H9 (cell line): ENCODE measurements around the gene TGFBI. TPM values are rescaled to one million over a fixed set of nuclear protein-coding genes. Genes with fewer than 3 reads are reported as not detected.

ENCODE experiments used
- DNase-seq: peaks from one replicate; pipeline ENCODE4 v3.0.0-alpha.2; 2017
- H2AFZ ChIP-seq: one replicate; pipeline ENCODE4 v1.6.1; 2013; ENCODE audit warnings: mild to moderate bottlenecking, low read length, control low read depth, moderate library complexity
- H2AK5ac ChIP-seq: 2 replicates; pipeline ENCODE4 v1.6.1; 2013; ENCODE audit warnings: low read length, control low read depth, mixed read lengths; ENCODE audit not compliant: insufficient read length
- H2BK120ac ChIP-seq: one replicate; pipeline ENCODE4 v1.6.1; 2013; ENCODE audit warnings: low read depth, mild to moderate bottlenecking, low read length, control low read depth, inconsistent platforms; ENCODE audit not compliant: poor library complexity, severe bottlenecking
- H2BK12ac ChIP-seq: 2 replicates; pipeline ENCODE4 v1.6.1; 2013; ENCODE audit warnings: low read length, control low read depth, mixed read lengths, low read depth; ENCODE audit not compliant: insufficient read length
- H2BK15ac ChIP-seq: 2 replicates; pipeline ENCODE4 v1.6.1; 2013; ENCODE audit warnings: low read depth, low read length, control low read depth
- H2BK20ac ChIP-seq: one replicate; pipeline ENCODE4 v1.6.1; 2013; ENCODE audit warnings: low read depth, mild to moderate bottlenecking, low read length, control low read depth, inconsistent platforms; ENCODE audit not compliant: poor library complexity, severe bottlenecking
- H2BK5ac ChIP-seq: 2 replicates; pipeline ENCODE4 v1.6.1; 2013; ENCODE audit warnings: low read length, control low read depth, mixed read lengths; ENCODE audit not compliant: insufficient read length
- H3K14ac ChIP-seq: 2 replicates; pipeline ENCODE4 v1.6.1; 2013; ENCODE audit warnings: low read length, control low read depth; ENCODE audit not compliant: insufficient read depth
- H3K18ac ChIP-seq: 2 replicates; pipeline ENCODE4 v1.6.1; 2013; ENCODE audit warnings: low read depth, mild to moderate bottlenecking, mixed read lengths, low read length, control low read depth; ENCODE audit not compliant: insufficient read length
- H3K23ac ChIP-seq: 2 replicates; pipeline ENCODE4 v1.6.1; 2013; ENCODE audit warnings: low read length, control low read depth, mixed read lengths, low read depth; ENCODE audit not compliant: insufficient read length
- H3K23me2 ChIP-seq: 2 replicates; pipeline ENCODE4 v1.6.1; 2013; ENCODE audit warnings: low read depth, mild to moderate bottlenecking, mixed read lengths, low read length, control low read depth; ENCODE audit not compliant: insufficient read length, poor library complexity, severe bottlenecking
- H3K27ac ChIP-seq: 2 replicates; pipeline ENCODE4 v1.5.1; 2013; ENCODE audit warnings: low read length, control low read depth, mixed read lengths, low read depth; ENCODE audit not compliant: insufficient read length
- H3K27me3 ChIP-seq: 2 replicates; pipeline ENCODE4 v1.6.1; 2013; ENCODE audit warnings: low read length, control low read depth, inconsistent platforms; ENCODE audit not compliant: insufficient read depth
- H3K4ac ChIP-seq: 2 replicates; pipeline ENCODE4 v1.6.1; 2013; ENCODE audit warnings: low read depth, mild to moderate bottlenecking, control low read depth, inconsistent platforms, low read length, moderate library complexity
- H3K4me1 ChIP-seq: 2 replicates; pipeline ENCODE4 v1.6.1; 2013; ENCODE audit warnings: low read length, control low read depth, inconsistent platforms; ENCODE audit not compliant: insufficient read depth
- H3K4me2 ChIP-seq: 2 replicates; pipeline ENCODE4 v1.6.1; 2013; ENCODE audit warnings: low read length, control low read depth, mixed read lengths; ENCODE audit not compliant: insufficient read length, insufficient read depth
- H3K56ac ChIP-seq: 2 replicates; pipeline ENCODE4 v1.6.1; 2013; ENCODE audit warnings: low read depth, mild to moderate bottlenecking, mixed read lengths, low read length, control low read depth; ENCODE audit not compliant: insufficient read length
- H3K79me1 ChIP-seq: 2 replicates; pipeline ENCODE4 v1.6.1; 2013; ENCODE audit warnings: low read depth, mild to moderate bottlenecking, moderate library complexity, low read length, control low read depth, inconsistent platforms; ENCODE audit not compliant: insufficient read depth, poor library complexity, severe bottlenecking
- H3K79me2 ChIP-seq: 2 replicates; pipeline ENCODE4 v1.6.1; 2013; ENCODE audit warnings: low read length, control low read depth, inconsistent platforms; ENCODE audit not compliant: insufficient read depth
- H3K9ac ChIP-seq: 2 replicates; pipeline ENCODE4 v1.6.1; 2013; ENCODE audit warnings: low read length, control low read depth, mixed read lengths; ENCODE audit not compliant: insufficient read length; ENCODE audit errors: extremely low read depth
- H3K9me3 ChIP-seq: one replicate; pipeline ENCODE4 v1.6.1; 2013; ENCODE audit warnings: low read depth, low read length, inconsistent platforms; ENCODE audit not compliant: control insufficient read depth
- H3T11ph ChIP-seq: one replicate; pipeline ENCODE4 v1.6.1; 2013; ENCODE audit warnings: mild to moderate bottlenecking, low read length, control low read depth, inconsistent platforms
- H4K20me1 ChIP-seq: one replicate; pipeline ENCODE4 v1.6.1; 2013; ENCODE audit not compliant: control insufficient read depth, insufficient read length, insufficient read depth
- H4K5ac ChIP-seq: 2 replicates; pipeline ENCODE4 v1.6.1; 2013; ENCODE audit warnings: low read depth, mild to moderate bottlenecking, mixed read lengths, low read length, control low read depth; ENCODE audit not compliant: insufficient read length
- H4K8ac ChIP-seq: replicated peaks from 2 replicates; pipeline ENCODE4 v1.6.1; 2013; ENCODE audit warnings: low read length, control low read depth, mixed read lengths, low read depth; ENCODE audit not compliant: insufficient read length
- H4K91ac ChIP-seq: 2 replicates; pipeline ENCODE4 v1.6.1; 2013; ENCODE audit warnings: low read depth, mild to moderate bottlenecking, moderate library complexity, mixed read lengths, low read length, control low read depth; ENCODE audit not compliant: insufficient read length
- H3K27ac Mint-ChIP-seq, 3 experiments: 2 replicates in 2 of 3; 3 replicates in 1 of 3; pipeline ENCODE4 v1.8.0; 2020 to 2021; ENCODE audit warnings: mixed read lengths in 3 of 3, mild to moderate bottlenecking in 1 of 3, moderate library complexity in 1 of 3
- H3K27me3 Mint-ChIP-seq: 2 replicates; pipeline ENCODE4 v1.8.0; 2021; ENCODE audit warnings: low read depth, mild to moderate bottlenecking, moderate library complexity, mixed read lengths
- H3K36me3 Mint-ChIP-seq, 3 experiments: 2 replicates in 2 of 3; 3 replicates in 1 of 3; pipeline ENCODE4 v1.8.0; 2020 to 2021; ENCODE audit warnings: low read depth in 3 of 3, mixed read lengths in 3 of 3; ENCODE audit not compliant: insufficient read depth in 1 of 3
- H3K4me1 Mint-ChIP-seq, 2 experiments: 2 replicates each; pipeline ENCODE4 v1.8.0; 2020; ENCODE audit warnings: mixed read lengths in 2 of 2
- H3K4me3 Mint-ChIP-seq, 2 experiments: 2 replicates in 1 of 2; 3 replicates in 1 of 2; pipeline ENCODE4 v1.8.0; 2020 to 2021; ENCODE audit warnings: mild to moderate bottlenecking in 2 of 2, mixed read lengths in 2 of 2, moderate library complexity in 1 of 2
- H3K9me3 Mint-ChIP-seq, 2 experiments: 2 replicates in 1 of 2; 3 replicates in 1 of 2; pipeline ENCODE4 v1.8.0; 2020; ENCODE audit warnings: mild to moderate bottlenecking in 2 of 2, mixed read lengths in 2 of 2, moderate library complexity in 1 of 2
- WGBS: extraction: QIAGEN DNeasy Blood & Tissue Kit; methylation state at CpG from one replicate; pipeline ENCODE4 v1.1.7; 2013; ENCODE audit warnings: missing lambda C conversion rate, low lambda C conversion rate, mixed read lengths; ENCODE audit not compliant: insufficient read length; ENCODE audit errors: extremely low coverage; 5-methylcytosine and 5-hydroxymethylcytosine counted together
- total RNA-seq: library from RNA; stranded (reverse); gene quantifications from 2 replicates; pipeline ENCODE4 v1.2.1, GENCODE V29; 2021
- TF ChIP-seq, protein P1 (sequence below): fragments of 200-600 bp; sonication (generic); conservative IDR thresholded peaks from 3 replicates; pipeline ENCODE4 v1.8.0; 2021; ENCODE audit warnings: antibody characterized with exemption, mild to moderate bottlenecking

The TGFBI gene
- total RNA-seq, 1 experiment from 2014 or later, result 4.7 TPM

- no peak overlapping the region for H4K8ac ChIP-seq
- no peaks in the 10 kb centered on the region; the same call in 1 of the 2 replicates for H3K27me3 ChIP-seq
- no peak overlapping the region for H3K4ac ChIP-seq
- H4K91ac ChIP-seq, result no peak overlapping the region
- no peak overlapping the region for H2AFZ ChIP-seq
- H3K4me2 ChIP-seq, result no peak overlapping the region
- no peak overlapping the region for H3K23ac ChIP-seq
- TF ChIP-seq, protein P1, sequence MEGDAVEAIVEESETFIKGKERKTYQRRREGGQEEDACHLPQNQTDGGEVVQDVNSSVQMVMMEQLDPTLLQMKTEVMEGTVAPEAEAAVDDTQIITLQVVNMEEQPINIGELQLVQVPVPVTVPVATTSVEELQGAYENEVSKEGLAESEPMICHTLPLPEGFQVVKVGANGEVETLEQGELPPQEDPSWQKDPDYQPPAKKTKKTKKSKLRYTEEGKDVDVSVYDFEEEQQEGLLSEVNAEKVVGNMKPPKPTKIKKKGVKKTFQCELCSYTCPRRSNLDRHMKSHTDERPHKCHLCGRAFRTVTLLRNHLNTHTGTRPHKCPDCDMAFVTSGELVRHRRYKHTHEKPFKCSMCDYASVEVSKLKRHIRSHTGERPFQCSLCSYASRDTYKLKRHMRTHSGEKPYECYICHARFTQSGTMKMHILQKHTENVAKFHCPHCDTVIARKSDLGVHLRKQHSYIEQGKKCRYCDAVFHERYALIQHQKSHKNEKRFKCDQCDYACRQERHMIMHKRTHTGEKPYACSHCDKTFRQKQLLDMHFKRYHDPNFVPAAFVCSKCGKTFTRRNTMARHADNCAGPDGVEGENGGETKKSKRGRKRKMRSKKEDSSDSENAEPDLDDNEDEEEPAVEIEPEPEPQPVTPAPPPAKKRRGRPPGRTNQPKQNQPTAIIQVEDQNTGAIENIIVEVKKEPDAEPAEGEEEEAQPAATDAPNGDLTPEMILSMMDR, result no peak
- WGBS, result no CpG with 5 or more reads among the region's 2 CpGs
- H3K9me3 ChIP-seq, result no peaks in the 10 kb centered on the region
- Mint-ChIP-seq H3K36me3 (no peaks in the 10 kb centered on the region), H3K27me3 (peaks cover 34% of the 10 kb centered on the region), H3K27ac (no peak overlapping the region; a peak in 1 of 7 replicates), H3K4me3 (no peak overlapping the region), H3K4me1 (peaks cover 7% of the 10 kb centered on the region in 2 experiments; a peak in 2 of 4 replicates), H3K9me3 (peaks cover 0 to under 1% of the 10 kb centered on the region in 2 experiments; a peak in 1 of 5 replicates)
- no peak overlapping the region for H3K14ac ChIP-seq
- H2BK12ac ChIP-seq, result no peak overlapping the region
- H3K56ac ChIP-seq, result no peak overlapping the region
- no peak overlapping the region for H2BK15ac ChIP-seq
- no peaks in the 10 kb centered on the region for H4K20me1 ChIP-seq
- no peak overlapping the region for H3K18ac ChIP-seq
- no peaks in the 10 kb centered on the region for H3K23me2 ChIP-seq
- no peak overlapping the region for H3K9ac ChIP-seq
- DNase-seq, result no peak
- no peak overlapping the region for H3T11ph ChIP-seq
- H3K4me1 ChIP-seq, result no peaks in the 10 kb centered on the region
- H3K27ac ChIP-seq, result no peak overlapping the region
- H2AK5ac ChIP-seq, result no peak overlapping the region
- H4K5ac ChIP-seq, result no peak overlapping the region
- no peak overlapping the region for H2BK20ac ChIP-seq
- H2BK5ac ChIP-seq, result no peak overlapping the region
- H2BK120ac ChIP-seq, result no peak overlapping the region
- no peaks in the 10 kb centered on the region for H3K79me2 ChIP-seq
- no peaks in the 10 kb centered on the region for H3K79me1 ChIP-seq
Observed at GRCh38 chr5:136043551-136043950, 14.8 kb downstream of the TGFBI start.
